Measurements from ENCODE around the gene MCF2L.

The MCF2L gene

DNA sequence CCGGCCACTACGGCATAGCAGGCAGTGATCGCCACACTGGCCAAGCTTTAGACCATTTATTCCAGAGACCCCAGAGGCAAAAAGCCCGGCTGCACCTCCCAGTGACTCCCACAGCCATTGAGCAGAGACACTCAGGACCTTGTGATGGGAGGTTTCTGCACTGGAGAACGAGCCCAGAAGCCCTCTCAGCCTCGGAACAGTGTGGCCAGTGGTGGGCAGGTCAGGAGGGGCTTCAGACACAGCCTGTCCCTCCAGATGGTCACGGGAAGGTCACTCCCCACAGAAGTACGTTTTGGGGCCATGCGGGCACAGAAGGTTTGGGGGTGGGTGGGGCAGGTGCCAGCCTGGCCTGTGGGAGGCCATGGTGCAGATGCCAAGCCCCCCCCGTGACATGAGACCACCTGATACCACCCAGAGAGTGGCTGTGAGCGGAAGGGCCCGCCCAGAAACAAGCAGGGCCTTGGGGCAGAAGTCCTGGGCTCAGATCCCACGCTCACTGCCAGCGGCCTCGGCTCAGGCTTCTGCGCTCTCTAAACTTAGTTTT is 153.0 kb downstream of the MCF2L start:
- DNase-seq (ENCODE audit: extremely low read depth in 1 of 2, low read depth in 1 of 2) = no peak

DNA sequence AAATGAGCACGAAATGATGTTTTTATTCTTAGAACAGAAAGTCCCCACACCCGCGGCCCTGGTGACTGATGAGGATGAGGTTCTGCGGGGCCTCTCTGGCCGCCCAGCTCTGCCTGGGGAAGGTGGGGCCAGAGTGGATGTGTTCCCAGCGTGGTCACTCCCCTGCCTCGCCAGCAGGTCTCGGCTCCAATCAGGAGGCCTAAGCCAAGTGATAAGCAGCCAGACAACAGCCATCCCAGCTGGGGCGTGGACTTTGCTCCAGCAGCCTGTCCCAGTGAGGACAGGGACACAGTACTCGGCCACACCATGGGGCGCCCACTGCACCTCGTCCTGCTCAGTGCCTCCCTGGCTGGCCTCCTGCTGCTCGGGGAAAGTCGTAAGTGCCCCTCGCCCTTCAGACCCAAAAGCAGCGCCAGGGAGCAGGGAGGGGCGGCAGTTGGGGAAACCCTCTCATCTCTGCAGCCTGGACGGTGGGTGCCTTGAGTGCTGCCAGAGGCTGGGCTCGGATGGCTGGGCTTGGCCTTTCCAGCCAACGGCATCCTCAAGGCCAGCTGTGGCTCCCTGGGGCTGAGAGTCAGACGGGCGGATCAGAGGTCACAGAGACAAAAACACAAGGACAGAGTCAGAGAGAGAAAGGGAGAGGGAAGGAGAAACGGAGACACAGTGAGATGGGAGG is 153.7 kb downstream of the MCF2L start, which contains the start of gene F10:
Gene F10 (plus strand): TSS at position 250 of the 676 bp plus-strand sequence. CDS start 57 bp downstream, at position 307.
- no peak for DNase-seq (ENCODE audit: extremely low read depth in 1 of 2, low read depth in 1 of 2)

DNA sequence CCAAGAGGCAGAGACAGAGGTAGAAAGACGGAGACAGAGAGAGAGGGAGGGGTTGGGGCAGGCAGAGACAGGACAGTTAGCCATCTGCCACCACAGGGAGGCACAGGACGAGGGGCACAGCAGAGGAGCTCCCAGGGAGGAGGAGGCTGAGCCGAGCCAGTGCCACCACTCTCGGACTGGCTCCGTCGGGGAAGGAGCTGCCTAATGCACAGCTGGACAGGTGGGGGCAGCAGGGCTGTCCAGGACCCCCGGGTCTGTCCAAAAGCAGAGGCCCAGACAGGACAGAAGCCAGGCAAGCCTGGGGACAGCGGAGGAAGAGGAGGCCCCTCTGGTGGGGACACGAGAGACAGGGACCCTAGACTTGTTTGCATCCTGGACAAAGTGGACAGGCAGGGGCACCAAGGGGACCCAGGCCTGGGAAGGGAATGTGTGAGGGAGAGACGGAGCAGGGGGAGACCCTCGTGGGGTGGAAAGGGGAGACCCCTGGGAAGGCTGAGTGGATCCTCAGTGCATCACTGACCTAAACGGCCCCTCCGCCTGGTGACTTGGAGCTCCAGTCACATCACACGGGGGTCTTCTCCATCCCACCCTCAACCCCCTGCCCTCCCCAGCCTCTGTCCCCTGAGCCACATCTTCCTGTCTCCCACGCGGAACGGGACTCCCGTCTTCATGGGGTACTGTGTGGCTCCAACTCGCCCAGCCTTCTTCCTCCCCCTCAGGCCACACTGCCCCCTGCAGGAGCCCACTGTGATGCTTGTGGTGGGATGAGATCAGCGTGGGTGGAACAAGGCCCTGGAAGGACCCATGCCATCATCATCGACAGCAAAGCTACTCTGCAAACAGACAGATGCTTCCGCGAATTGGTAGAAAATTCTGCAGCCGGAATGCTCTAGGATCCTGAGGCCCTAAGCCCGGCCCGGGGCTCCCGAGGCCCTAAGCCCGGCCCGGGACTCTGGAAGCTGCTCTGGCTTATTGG is 154.5 kb downstream of the MCF2L start:
- DNase-seq (ENCODE audit: extremely low read depth in 1 of 2, low read depth in 1 of 2) = no peak

GRCh38 chr13:113124211-113124970 is 155.4 kb downstream of the MCF2L start:
- no peak for DNase-seq (ENCODE audit: extremely low read depth in 1 of 2, low read depth in 1 of 2)

DNA sequence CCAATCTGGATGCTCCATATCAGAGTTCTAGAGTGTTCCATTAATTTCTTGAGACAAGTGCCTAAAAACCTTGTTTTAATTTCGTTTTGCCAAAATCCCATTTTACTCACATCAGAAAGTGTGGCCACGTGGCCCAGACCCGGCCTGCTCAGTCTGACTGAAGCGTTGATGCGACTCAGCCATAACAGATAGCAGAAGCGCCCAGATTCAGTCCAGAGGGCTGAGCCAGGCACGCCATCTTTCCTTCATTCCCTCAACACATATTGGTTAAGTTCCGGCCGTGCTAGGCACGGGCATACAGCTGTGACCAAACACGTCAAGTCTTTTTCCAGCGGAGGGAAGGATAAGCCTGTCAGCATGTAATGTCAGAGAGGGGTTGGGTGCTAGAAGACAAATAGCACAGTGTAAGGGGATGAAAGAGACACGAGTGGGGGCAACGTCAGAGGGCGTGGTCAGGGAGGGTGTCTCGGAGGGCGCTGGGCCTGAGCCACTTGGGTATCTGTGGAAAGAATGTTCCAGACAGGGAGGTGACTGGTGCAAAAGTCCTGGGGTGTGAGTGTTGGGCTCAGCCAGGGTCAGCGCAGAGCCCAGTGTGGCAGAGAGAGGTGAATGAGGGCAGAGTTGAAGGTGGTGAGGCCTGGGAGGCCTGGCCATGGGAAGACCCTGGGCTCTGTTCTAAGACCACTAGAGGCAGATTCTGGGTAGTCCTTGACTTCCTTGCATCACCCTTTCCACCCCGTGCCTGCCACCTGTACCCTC is 156.7 kb downstream of the MCF2L start:
- no peak for DNase-seq (ENCODE audit: extremely low read depth in 1 of 2, low read depth in 1 of 2)

GRCh38 chr13:113126265-113127150 is 157.5 kb downstream of the MCF2L start:
- DNase-seq (ENCODE audit: extremely low read depth in 1 of 2, low read depth in 1 of 2) = no peak

DNA sequence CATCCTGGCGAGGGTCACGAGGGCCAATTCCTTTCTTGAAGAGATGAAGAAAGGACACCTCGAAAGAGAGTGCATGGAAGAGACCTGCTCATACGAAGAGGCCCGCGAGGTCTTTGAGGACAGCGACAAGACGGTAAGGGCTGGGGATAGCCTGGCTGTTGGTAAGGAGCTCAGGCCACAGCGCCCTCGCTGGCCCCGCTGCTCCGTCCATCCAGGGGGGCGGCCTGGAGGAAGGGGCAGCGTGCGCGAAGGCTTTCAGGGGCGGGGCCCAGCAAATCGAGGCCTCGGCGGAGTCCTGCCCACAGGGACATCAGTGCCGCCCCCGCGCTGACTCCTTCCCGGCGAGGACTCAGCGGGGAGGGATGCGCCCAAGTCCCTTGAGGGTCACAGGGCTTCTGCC is 160.5 kb downstream of the MCF2L start:
- no peak for DNase-seq (ENCODE audit: extremely low read depth in 1 of 2, low read depth in 1 of 2)

DNA sequence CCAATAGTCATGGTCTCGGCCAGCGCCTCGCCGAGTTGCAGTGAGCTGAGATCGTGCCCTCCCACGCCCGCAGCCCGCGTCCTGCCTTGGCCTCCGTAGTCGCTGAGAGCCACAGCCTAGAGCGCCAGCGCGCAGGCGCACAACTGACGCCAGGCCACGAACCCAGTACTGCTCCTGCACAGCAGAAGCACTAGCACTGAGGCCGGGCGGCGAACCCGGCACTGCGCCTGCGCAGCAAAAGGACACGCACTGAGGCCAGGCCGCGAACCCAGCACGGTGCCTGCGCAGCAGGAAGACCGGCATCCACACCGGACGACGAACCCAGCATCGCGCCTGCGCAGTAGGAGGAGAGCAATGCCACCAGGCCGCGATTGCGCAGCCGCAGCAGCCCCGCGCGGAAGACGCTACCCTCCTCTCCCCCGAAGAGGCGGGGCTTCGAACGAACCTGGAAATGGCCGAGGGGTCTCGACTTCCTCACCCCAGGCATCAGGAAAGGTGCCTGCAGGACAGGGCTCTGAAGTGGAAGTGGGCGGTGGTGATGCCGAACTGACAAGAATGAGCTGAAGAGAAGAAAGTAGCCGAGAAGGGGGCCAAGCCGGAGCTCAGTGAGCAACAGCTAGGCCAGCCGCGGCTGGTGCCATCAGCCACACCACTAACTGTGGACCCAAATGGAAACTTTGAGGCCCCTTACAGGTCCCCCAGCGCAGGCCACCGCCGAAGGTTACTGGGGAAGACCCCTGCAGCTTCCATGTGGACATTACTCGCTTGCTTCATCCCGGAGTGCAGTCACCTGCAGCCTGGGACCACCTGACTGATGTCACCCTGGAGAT is 161.1 kb downstream of the MCF2L start:
- DNase-seq (ENCODE audit: extremely low read depth in 1 of 2, low read depth in 1 of 2) = no peak

DNA sequence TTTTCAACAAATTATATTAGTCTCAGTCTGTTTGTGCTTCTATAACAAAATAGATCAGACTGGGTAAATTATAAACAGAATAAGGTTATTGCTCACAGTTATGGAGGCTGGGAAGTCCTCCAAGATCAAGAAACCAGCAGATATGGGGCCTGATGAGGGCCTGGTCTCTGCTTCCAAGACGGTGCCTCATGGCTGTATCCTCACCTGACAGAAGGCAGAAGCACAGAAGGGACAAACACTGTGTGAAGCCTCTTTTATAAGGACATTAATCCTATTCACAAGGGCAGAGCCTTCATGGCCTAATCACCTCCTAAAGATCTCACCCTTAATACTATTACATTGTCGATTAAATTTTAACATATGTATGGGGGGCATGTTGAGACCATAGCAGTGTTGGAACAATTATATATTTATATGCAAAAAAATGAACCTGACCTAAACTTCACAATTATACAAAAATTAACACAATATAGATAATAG is 166.3 kb downstream of the MCF2L start:
- DNase-seq (ENCODE audit: extremely low read depth in 1 of 2, low read depth in 1 of 2) = no peak

DNA sequence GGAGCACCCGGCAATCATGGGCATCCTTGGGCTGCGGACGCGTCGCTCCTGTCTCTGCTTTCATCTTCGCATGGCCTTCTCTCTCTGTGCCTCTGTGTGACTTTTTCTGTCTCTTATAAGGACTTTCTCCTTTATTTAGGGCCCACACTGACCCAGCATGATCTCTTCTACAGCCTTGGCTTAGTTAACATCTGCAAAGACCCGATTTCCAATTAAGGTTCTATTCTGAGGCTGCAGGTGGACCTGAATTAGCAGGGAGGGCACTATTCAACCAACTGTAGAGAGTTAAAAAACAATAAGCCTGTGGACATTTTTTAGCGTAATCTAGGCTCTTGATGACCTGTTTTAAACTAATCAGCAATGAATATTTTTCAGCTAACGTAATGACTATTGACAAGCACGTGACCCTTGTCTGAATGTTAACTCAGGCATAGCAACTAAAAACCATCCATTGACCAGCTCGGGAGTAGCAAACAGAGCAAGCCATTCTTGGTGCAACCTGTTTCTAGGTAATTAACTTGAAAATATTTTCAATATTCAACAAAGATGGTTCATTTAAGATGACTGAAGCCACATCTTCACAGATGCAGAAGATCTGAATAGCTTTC is 168.8 kb downstream of the MCF2L start:
- no peak for DNase-seq (ENCODE audit: extremely low read depth in 1 of 2, low read depth in 1 of 2)

- DNase-seq (ENCODE audit: extremely low read depth in 1 of 2, low read depth in 1 of 2) = no peak
Observed at GRCh38 chr13:113138792-113139551, 170.0 kb downstream of the MCF2L start.

DNA sequence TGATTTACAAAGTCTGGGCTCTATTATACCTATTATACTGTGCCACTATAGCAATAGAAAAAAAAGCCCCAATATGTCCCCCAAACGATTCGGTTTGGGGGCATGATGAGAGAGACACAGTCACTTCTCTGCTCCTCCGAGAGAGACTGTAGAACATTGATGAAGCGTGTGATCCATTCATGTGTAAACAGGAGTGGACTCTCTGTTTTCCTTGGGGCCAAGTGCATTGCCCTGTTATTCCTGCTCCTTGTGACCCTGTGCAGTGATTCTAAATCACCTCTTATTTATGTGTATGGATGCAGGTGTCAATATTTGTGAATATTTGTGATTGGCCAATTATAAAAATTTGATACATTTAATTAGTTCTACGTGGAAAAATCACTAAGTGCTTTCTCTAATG is 170.6 kb downstream of the MCF2L start:
- DNase-seq (ENCODE audit: extremely low read depth in 1 of 2, low read depth in 1 of 2) = no peak

- no peak for DNase-seq (ENCODE audit: extremely low read depth in 1 of 2, low read depth in 1 of 2)
Observed at GRCh38 chr13:113140677-113141600, 171.9 kb downstream of the MCF2L start.

- no peak for DNase-seq (ENCODE audit: extremely low read depth in 1 of 2, low read depth in 1 of 2)
Observed at GRCh38 chr13:113141601-113141970, 172.6 kb downstream of the MCF2L start.

DNA sequence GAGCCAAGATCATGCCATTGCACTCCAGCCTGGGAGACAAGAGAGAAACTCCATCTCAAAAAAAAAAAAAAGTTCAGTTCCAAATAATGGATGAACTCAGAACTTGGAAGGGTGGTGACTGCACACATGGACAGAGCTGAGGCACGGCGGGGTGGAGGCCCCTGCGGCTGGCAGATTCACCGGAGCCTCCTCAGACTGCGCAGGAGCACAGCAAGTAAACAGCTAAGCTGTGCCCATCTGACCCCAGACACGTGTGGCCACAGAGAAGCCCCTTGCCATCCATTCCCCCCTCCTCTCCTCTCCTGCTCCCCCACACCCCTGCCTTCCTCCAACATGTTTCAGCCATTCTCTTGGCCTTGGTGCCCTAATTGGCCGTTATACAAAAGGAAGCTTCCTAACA is 173.9 kb downstream of the MCF2L start:
- DNase-seq (ENCODE audit: extremely low read depth in 1 of 2, low read depth in 1 of 2) = no peak
